Naive thymus-derived CD4-positive, alpha-beta T cell (primary cell): ENCODE measurements around the gene ABCC8. TPM values are rescaled to one million over a fixed set of nuclear protein-coding genes. Genes with fewer than 3 reads are reported as not detected.

ENCODE experiments used
- ATAC-seq: fragments of 150-1000 bp; cut with Tn5 transposase; 2 replicates; pipeline ENCODE4 v1.10.0; 2021; ENCODE audit warnings: mild to moderate bottlenecking, moderate library complexity
- CTCF ChIA-PET: fragments of 350-600 bp; sonication (Branson Sonifier 250); formaldehyde crosslinking; loops from one replicate; lab custom pipeline; 2021; ENCODE audit warnings: antibody characterized with exemption; lab: Charles Lee
- POLR2A ChIA-PET: fragments of 350-600 bp; sonication (Branson Sonifier 250); formaldehyde crosslinking; loops from one replicate; lab custom pipeline; 2021; ENCODE audit warnings: antibody characterized with exemption, inconsistent platforms; lab: Charles Lee
- DNase-seq, 9 donors: peaks; one replicate each; pipeline versions ENCODE4 v3.0.0 to v3.0.0-alpha.2; 2020 to 2022; ENCODE audit warnings: mixed read lengths in 1 of 9
- H3K27ac ChIP-seq: one replicate; pipeline ENCODE4 v1.7.0; 2013; ENCODE audit warnings: mild to moderate bottlenecking, low read depth, low read length, moderate library complexity
- H3K27me3 ChIP-seq, 2 donors: one replicate each; pipeline ENCODE4 v1.7.0; 2013; ENCODE audit warnings: low read length in 2 of 2, mild to moderate bottlenecking in 2 of 2, moderate library complexity in 2 of 2; ENCODE audit not compliant: control insufficient read depth in 2 of 2, insufficient read depth in 2 of 2
- H3K36me3 ChIP-seq, 3 experiments: 1 replicate in 2 of 3; 2 replicates in 1 of 3; pipeline ENCODE4 v1.7.0; 2013; ENCODE audit warnings: low read length in 3 of 3, mild to moderate bottlenecking in 3 of 3, moderate library complexity in 1 of 3; ENCODE audit not compliant: insufficient read depth in 3 of 3, control insufficient read depth in 2 of 3
- H3K4me1 ChIP-seq, 2 donors: one replicate each; pipeline ENCODE4 v1.7.0; 2013; ENCODE audit warnings: low read length in 2 of 2, mild to moderate bottlenecking in 2 of 2, moderate library complexity in 1 of 2; ENCODE audit not compliant: control insufficient read depth in 2 of 2, insufficient read depth in 2 of 2
- H3K4me3 ChIP-seq: 2 replicates; pipeline ENCODE4 v1.7.0; 2013; ENCODE audit warnings: mild to moderate bottlenecking, low read length
- H3K9me3 ChIP-seq, 3 experiments: 1 replicate in 2 of 3; 2 replicates in 1 of 3; pipeline ENCODE4 v1.7.0; 2013; ENCODE audit warnings: low read length in 3 of 3; ENCODE audit not compliant: control insufficient read depth in 2 of 3
- H3K27ac Mint-ChIP-seq, 9 donors: one replicate each; pipeline ENCODE4 v1.8.0; 2020 to 2022; ENCODE audit warnings: mixed read lengths in 9 of 9, mild to moderate bottlenecking in 8 of 9, moderate library complexity in 5 of 9, inconsistent platforms in 2 of 9
- H3K27me3 Mint-ChIP-seq, 5 donors: one replicate each; pipeline ENCODE4 v1.8.0; 2021 to 2022; ENCODE audit warnings: mixed read lengths in 5 of 5, mild to moderate bottlenecking in 1 of 5
- H3K36me3 Mint-ChIP-seq, 5 donors: one replicate each; pipeline ENCODE4 v1.8.0; 2020 to 2022; ENCODE audit warnings: mixed read lengths in 5 of 5, mild to moderate bottlenecking in 3 of 5, inconsistent platforms in 1 of 5
- H3K4me1 Mint-ChIP-seq, 7 donors: one replicate each; pipeline ENCODE4 v1.8.0; 2020 to 2022; ENCODE audit warnings: mixed read lengths in 7 of 7, mild to moderate bottlenecking in 3 of 7, inconsistent platforms in 1 of 7
- H3K4me3 Mint-ChIP-seq, 10 donors: one replicate each; pipeline ENCODE4 v1.8.0; 2020 to 2022; ENCODE audit warnings: mild to moderate bottlenecking in 10 of 10, mixed read lengths in 10 of 10, moderate library complexity in 6 of 10, inconsistent platforms in 2 of 10
- H3K9me3 Mint-ChIP-seq, 11 donors: one replicate each; pipeline ENCODE4 v1.8.0; 2020 to 2022; ENCODE audit warnings: mixed read lengths in 11 of 11, mild to moderate bottlenecking in 4 of 11, inconsistent platforms in 1 of 11, moderate library complexity in 1 of 11
- intact Hi-C, 2 donors: fragments of 100-400 bp; cut with micrococcal nuclease; formaldehyde crosslinking; loops; one replicate each; pipeline ENCODE4 v1.15.1; 2023
- polyA plus RNA-seq, 2 donors: library from polyadenylated mRNA; unstranded; fragments of 300-500 nt; fragmentation: Illumina TruSeq; gene quantifications; one replicate each; pipeline ENCODE4 v1.2.3, GENCODE V29; 2021
- total RNA-seq, 6 experiments: library from RNA in 5 of 6; stranded (reverse) in 5 of 6; gene quantifications; 1 replicate in 5 of 6; 2 replicates in 1 of 6; pipeline ENCODE4 v1.2.3 and lab custom pipeline; 2021 to 2026

ABCC8 gene
- under 1 TPM in 1 of 5 experiments, not detected in 4; 0.36 TPM for total RNA-seq
- not detected for polyA plus RNA-seq
- not detected for total RNA-seq (lab: John Stamatoyannopoulos, UW)

DNA sequence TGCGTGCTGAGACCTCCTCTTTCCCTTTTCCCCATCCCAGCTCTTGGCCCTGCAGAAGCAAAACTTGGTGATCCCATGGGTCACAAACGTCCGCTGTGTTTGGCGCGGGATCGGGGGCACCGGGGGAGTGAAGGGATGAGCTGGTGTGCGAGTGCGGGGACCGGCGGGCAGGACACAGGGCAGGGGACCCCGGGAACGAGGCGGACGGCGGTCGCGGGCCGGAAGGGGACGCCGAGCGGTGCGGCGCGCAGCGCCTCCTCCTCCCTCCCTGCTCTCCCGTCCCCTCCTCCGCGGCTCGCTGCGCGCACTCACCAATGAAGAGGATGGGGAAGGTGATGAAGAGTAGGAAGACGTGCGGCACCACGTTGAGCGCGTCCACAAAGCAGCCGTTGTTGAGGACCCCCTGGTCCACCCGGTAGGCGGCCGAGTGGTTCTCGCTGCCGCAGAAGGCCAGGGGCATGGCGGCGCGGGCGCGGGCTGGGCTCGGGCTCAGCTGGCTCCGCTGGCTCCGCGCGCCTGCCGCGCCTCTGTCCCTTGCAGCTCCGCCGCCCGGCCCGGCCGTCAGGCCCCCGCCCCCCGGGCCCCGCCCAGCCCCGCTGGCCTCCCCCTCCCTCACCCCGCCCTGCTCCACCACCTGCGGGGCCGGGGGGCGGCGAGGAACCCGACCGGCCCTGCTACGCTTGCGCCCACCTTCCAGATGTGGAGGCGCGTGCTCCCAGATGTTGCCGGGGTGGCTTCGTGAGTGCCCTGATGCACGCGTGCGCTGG, at the start of gene ABCC8:
TSS of gene ABCC8 (minus strand) at position 529 of the 767 bp plus-strand sequence. CDS start at position 460, 69 bp downstream.
- Histone ChIP-seq H3K4me3 (no peak within 1 kb of the TSS), H3K36me3 (no peaks in the 10 kb centered on the region), H3K9me3 (no peaks in the 10 kb centered on the region), H3K4me1 (no peaks in the 10 kb centered on the region), H3K27me3 (no peaks in the 10 kb centered on the region), H3K27ac (no peak within 1 kb of the TSS)
- Mint-ChIP-seq H3K4me3 (peak within 1 kb of the TSS in 4 of 10 donors; percentile 16 to 55 (median 42)), H3K4me1 (peaks cover 0 to 9% (median 3%) of the 10 kb centered on the region in 7 donors), H3K36me3 (no peaks in the 10 kb centered on the region), H3K27me3 (peaks cover 55 to 87% (median 58%) of the 10 kb centered on the region in 5 donors), H3K9me3 (peaks cover 0 to 2% (median 0%) of the 10 kb centered on the region in 11 donors), H3K27ac (peak within 1 kb of the TSS in 1 of 9 donors; percentile 63)
- DNase-seq = no peak
- intact Hi-C loops = no loop called here
- POLR2A ChIA-PET = no interaction called here
- CTCF ChIA-PET = no interaction called here
- no peak for ATAC-seq

DNA sequence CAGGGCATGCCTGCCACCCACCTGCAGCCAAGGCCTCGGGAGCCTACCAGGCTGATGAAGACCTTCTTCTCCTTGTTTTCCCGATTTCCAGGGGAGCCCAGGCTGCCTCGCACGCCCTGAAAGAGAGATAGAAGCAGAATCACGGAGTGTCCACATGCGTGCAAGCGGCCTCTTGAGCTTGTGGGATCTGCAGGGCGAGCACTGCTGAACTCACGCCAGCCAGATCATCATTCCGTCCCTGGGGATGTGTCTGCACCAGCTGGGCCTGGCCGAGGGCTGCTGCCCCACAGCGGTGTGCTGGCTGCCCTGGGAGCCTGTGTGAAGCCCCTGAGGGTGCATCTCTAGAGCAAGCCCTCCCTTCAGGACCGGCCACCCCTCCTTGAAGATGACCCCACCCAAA, 49.7 kb upstream of the ABCC8 start:
- Histone ChIP-seq H3K4me3 (no peak overlapping the region), H3K4me1 (no peaks in the 10 kb centered on the region), H3K27me3 (no peaks in the 10 kb centered on the region), H3K27ac (no peak overlapping the region), H3K36me3 (no peaks in the 10 kb centered on the region), H3K9me3 (no peaks in the 10 kb centered on the region)
- no peak overlapping the region for H3K4me3 Mint-ChIP-seq
- DNase-seq (no peak), ATAC-seq (no peak)
- H3K36me3 Mint-ChIP-seq = no peaks in the 10 kb centered on the region
- no peaks in the 10 kb centered on the region for H3K27me3 Mint-ChIP-seq
- intact Hi-C loops = no loop called here
- no peaks in the 10 kb centered on the region for H3K4me1 Mint-ChIP-seq
- POLR2A ChIA-PET = no interaction called here
- no peak overlapping the region for H3K27ac Mint-ChIP-seq
- CTCF ChIA-PET = no interaction called here
- H3K9me3 Mint-ChIP-seq = no peaks in the 10 kb centered on the region

DNA sequence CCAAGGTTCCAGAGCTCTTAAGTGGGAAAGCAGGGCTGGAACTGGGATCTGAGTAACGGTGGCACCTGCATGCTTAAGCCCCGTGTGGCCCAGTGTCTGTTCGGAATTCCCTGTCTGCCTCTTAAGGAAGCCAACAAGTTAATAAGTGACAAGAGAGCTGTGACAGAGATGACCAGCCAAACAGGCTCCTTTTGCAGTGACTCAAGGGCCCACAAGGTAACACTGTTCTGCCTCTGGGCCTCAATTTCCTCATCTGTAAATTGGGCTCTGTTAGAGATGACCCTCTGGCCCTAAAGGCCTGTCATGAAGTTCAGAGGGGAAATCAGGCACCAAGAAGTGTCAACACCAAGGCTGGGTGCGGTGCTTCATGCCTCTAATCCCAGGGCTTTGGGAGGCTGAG, 48.9 kb upstream of the ABCC8 start:
- Histone ChIP-seq H3K36me3 (no peaks in the 10 kb centered on the region), H3K9me3 (no peaks in the 10 kb centered on the region), H3K27ac (no peak overlapping the region), H3K4me3 (no peak overlapping the region), H3K27me3 (no peaks in the 10 kb centered on the region), H3K4me1 (no peaks in the 10 kb centered on the region)
- DNase-seq (no peak), ATAC-seq (no peak)
- Mint-ChIP-seq H3K4me3 (no peak overlapping the region), H3K27ac (no peak overlapping the region), H3K36me3 (no peaks in the 10 kb centered on the region), H3K4me1 (no peaks in the 10 kb centered on the region), H3K9me3 (no peaks in the 10 kb centered on the region), H3K27me3 (peaks cover 0 to 3% (median 0%) of the 10 kb centered on the region in 5 donors)
- intact Hi-C loops = no loop called here
- ChIA-PET CTCF (interaction anchor here (0.8 kb wide), 1 partner anchor 295 kb away, joined by 3 read pairs; no protein-coding TSS in a partner anchor), POLR2A (no interaction called here)

DNA sequence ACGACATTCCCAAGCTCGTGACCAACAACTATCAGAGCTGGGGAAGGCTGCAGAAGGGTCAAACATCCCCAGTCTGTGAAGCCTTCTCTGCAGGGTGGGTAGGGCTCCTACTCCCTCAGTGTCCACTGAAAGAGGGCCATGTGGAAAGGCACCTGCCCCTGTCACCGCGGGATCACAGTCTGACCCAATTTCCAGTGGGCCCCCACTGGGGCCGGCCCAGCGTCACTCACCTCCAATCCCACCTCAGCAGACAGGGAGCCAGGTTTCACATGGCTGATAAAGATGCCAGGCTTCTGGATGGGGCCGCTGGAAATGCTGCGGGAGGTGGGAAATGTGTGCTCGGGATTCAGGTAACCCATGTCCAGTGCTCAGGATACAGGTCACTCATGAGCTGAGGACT, 47.6 kb upstream of the ABCC8 start:
- Mint-ChIP-seq H3K27me3 (peaks cover 0 to 3% (median 0%) of the 10 kb centered on the region in 5 donors), H3K36me3 (no peaks in the 10 kb centered on the region), H3K27ac (no peak overlapping the region), H3K4me3 (no peak overlapping the region), H3K9me3 (no peaks in the 10 kb centered on the region), H3K4me1 (no peaks in the 10 kb centered on the region)
- H3K9me3 ChIP-seq = no peaks in the 10 kb centered on the region
- DNase-seq (no peak), ATAC-seq (no peak)
- no peak overlapping the region for H3K27ac ChIP-seq
- no peaks in the 10 kb centered on the region for H3K27me3 ChIP-seq
- H3K4me3 ChIP-seq = no peak overlapping the region
- ChIA-PET POLR2A (no interaction called here), CTCF (interaction anchor here (0.9 kb wide), 1 partner anchor 139 kb away, joined by 4 read pairs; no protein-coding TSS in a partner anchor)
- intact Hi-C loops = no loop called here
- H3K36me3 ChIP-seq = no peaks in the 10 kb centered on the region
- no peaks in the 10 kb centered on the region for H3K4me1 ChIP-seq

DNA sequence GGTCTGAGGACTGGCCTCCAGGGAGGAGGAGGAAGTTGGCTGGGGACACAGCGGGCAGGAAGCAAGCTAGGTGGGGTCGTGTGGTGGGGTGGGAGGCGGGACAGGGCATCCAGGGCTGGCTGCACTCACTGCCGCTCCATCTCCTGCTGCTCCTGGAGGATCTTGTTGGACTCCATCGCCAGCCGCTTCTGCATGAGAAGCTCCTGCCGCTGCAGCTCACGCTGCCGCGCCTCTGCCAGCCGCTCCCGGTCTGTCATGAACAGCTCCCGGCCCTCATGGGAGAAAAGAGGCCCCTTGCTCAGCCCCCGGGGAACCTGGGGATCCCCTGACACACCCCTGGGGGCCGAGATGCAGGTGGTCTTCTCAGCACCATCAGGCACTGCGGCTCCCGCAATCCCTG, 46.0 kb upstream of the ABCC8 start:
- Mint-ChIP-seq H3K36me3 (no peaks in the 10 kb centered on the region), H3K4me3 (no peak overlapping the region), H3K27ac (no peak overlapping the region), H3K9me3 (no peaks in the 10 kb centered on the region), H3K4me1 (no peaks in the 10 kb centered on the region), H3K27me3 (peaks cover 0 to 3% (median 0%) of the 10 kb centered on the region in 5 donors)
- intact Hi-C loops = no loop called here
- ATAC-seq (no peak), DNase-seq (no peak)
- CTCF ChIA-PET = no interaction called here
- no peak overlapping the region for H3K4me3 ChIP-seq
- H3K36me3 ChIP-seq = no peaks in the 10 kb centered on the region
- no peak overlapping the region for H3K27ac ChIP-seq
- H3K9me3 ChIP-seq = no peaks in the 10 kb centered on the region
- POLR2A ChIA-PET = no interaction called here
- no peaks in the 10 kb centered on the region for H3K27me3 ChIP-seq
- no peaks in the 10 kb centered on the region for H3K4me1 ChIP-seq

DNA sequence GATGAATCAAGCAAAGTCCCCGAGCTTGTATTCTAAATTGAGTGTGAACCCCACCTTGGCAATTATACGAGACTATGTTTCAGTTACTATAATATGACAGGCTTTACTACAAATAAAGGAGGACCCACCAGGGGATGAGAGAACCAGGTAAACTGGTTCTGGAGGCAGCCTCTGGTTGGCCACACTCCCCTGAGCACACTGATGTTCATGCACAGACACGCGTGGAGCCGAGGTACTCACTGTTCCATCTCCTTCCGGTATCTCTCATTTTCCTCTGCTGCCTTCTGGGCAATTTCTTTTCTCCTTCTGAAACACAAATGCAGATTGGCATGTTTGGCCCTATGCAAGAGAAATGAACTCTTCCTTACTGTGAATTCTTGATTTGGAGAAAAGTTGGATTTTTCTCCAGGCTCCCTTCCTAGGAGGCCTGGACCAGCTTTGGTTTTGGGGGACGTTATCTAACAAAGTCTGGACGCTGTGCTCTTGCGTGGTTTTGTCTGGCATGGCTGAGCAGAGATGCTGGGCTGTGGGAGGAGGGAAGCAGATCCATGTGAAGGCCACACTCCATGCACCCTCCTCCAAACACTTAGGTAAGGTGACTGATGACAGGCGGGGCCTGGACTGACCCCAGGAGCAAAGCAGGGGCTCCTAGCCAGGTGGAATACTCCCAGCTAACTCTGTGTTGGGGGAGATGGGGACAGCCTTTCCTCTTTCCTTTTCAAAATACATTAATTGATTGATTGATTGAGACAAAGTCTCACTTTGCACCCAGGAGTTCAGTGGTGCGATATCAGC, 44.7 kb upstream of the ABCC8 start:
- ChIA-PET POLR2A (no interaction called here), CTCF (no interaction called here)
- Mint-ChIP-seq H3K4me1 (no peaks in the 10 kb centered on the region), H3K27me3 (peaks cover 0 to 6% (median 0%) of the 10 kb centered on the region in 5 donors), H3K27ac (peak overlapping the region in 1 of 9 donors; percentile 31), H3K9me3 (no peaks in the 10 kb centered on the region), H3K4me3 (no peak overlapping the region), H3K36me3 (no peaks in the 10 kb centered on the region)
- Histone ChIP-seq H3K27ac (no peak overlapping the region), H3K9me3 (no peaks in the 10 kb centered on the region), H3K36me3 (no peaks in the 10 kb centered on the region), H3K4me1 (no peaks in the 10 kb centered on the region), H3K27me3 (no peaks in the 10 kb centered on the region), H3K4me3 (no peak overlapping the region)
- intact Hi-C loops = no loop called here
- ATAC-seq (no peak), DNase-seq (no peak)
